AG04450 (cell line): Measurements from ENCODE around the gene ELK4. TPM values are rescaled to one million over a fixed set of nuclear protein-coding genes. Genes with fewer than 3 reads are reported as not detected.

Experiments
- CTCF ChIA-PET: fragments of 300-600, 350-600 bp; formaldehyde crosslinking; extraction: SDS; loops from one replicate; lab custom pipeline; 2022; ENCODE audit warnings: antibody characterized with exemption, inconsistent platforms; lab: Charles Lee
- POLR2A ChIA-PET: fragments of 350-600 bp; formaldehyde crosslinking; extraction: SDS; loops from one replicate; lab custom pipeline; 2021; ENCODE audit warnings: antibody characterized with exemption, inconsistent platforms; lab: Yijun Ruan, JAX
- DNase-seq: peaks from one replicate; pipeline ENCODE4 v3.0.0-alpha.2; 2011; ENCODE audit warnings: low read depth, low spot score
- H3K27ac ChIP-seq: one replicate; pipeline ENCODE4 v1.5.1; 2012; ENCODE audit warnings: low read depth, low read length, control low read depth
- H3K27me3 ChIP-seq: one replicate; pipeline ENCODE4 v1.6.0; 2012; ENCODE audit warnings: low read length; ENCODE audit not compliant: control insufficient read depth, insufficient read depth
- H3K4me3 ChIP-seq: 2 replicates; pipeline ENCODE4 v1.5.1; 2011; ENCODE audit warnings: mild to moderate bottlenecking, low read depth, low read length, control low read depth
- H3K9me3 ChIP-seq: 2 replicates; pipeline ENCODE4 v1.5.1; 2012; ENCODE audit warnings: low read length; ENCODE audit not compliant: control insufficient read depth, insufficient read depth
- CTCF ChIP-seq: IDR thresholded peaks from 2 replicates; pipeline ENCODE4 v1.5.1; 2011; ENCODE audit warnings: low read depth, low read length, control low read depth, inconsistent platforms
- polyA plus RNA-seq: library from polyadenylated mRNA; depleted of rRNA; stranded (reverse); fragments of >200 nt; gene quantifications from 2 replicates; pipeline ENCODE4 v1.2.3, GENCODE V29; 2011

The ELK4 gene
- polyA plus RNA-seq, 1 experiment: 8.6 TPM

- POLR2A ChIA-PET: interaction anchor here (0.6 to 1.3 kb wide), 2 partner anchors 9 to 31 kb away, joined by 3 to 5 read pairs; partner anchors contain the start of gene ELK4
- Histone ChIP-seq H3K27me3 (no peaks in the 10 kb centered on the region), H3K27ac (no peak overlapping the region), H3K4me3 (no peak overlapping the region), H3K9me3 (no peaks in the 10 kb centered on the region)
- DNase-seq: no peak
- no peak for TF ChIP-seq CTCF
- CTCF ChIA-PET: interaction anchor here (2.0 to 12.9 kb wide), 2 partner anchors 72 to 314 kb away, joined by 7 to 489 read pairs; no protein-coding TSS in a partner anchor
These were observed 31.6 kb upstream of the ELK4 start for GRCh38 chr1:205663286-205663936.

- no peak overlapping the region for H3K27ac ChIP-seq
- DNase-seq: no peak
- ChIA-PET POLR2A (interaction anchor here (0.6 kb wide), 1 partner anchor 8 kb away, joined by 5 read pairs; no protein-coding TSS in a partner anchor), CTCF (interaction anchor here (0.6 to 12.9 kb wide), 2 partner anchors 71 to 314 kb away, joined by 3 to 489 read pairs; no protein-coding TSS in a partner anchor)
- TF ChIP-seq CTCF: no peak
- H3K27me3 ChIP-seq: no peaks in the 10 kb centered on the region
- no peak overlapping the region for H3K4me3 ChIP-seq
- H3K9me3 ChIP-seq: no peaks in the 10 kb centered on the region
These were observed 31.0 kb upstream of the ELK4 start for GRCh38 chr1:205662791-205663190.

GRCh38 chr1:205662135-205662738 lies 30.4 kb upstream of the ELK4 start:
- Histone ChIP-seq H3K9me3 (no peaks in the 10 kb centered on the region), H3K4me3 (no peak overlapping the region), H3K27ac (no peak overlapping the region), H3K27me3 (no peaks in the 10 kb centered on the region)
- ChIA-PET CTCF (interaction anchor here (0.6 to 12.9 kb wide), 4 partner anchors 16 to 315 kb away, joined by 3 to 489 read pairs (median 202); no protein-coding TSS in a partner anchor), POLR2A (no interaction called here)
- TF ChIP-seq CTCF: no peak
- DNase-seq: no peak

GRCh38 chr1:205661429-205662134 lies 29.8 kb upstream of the ELK4 start:
- Histone ChIP-seq H3K27me3 (no peaks in the 10 kb centered on the region), H3K4me3 (no peak overlapping the region), H3K9me3 (no peaks in the 10 kb centered on the region), H3K27ac (no peak overlapping the region)
- ChIA-PET POLR2A (no interaction called here), CTCF (interaction anchor here (0.6 to 12.9 kb wide), 6 partner anchors 16 to 317 kb away, joined by 5 to 489 read pairs (median 166); no protein-coding TSS in a partner anchor)
- no peak for DNase-seq
- no peak for TF ChIP-seq CTCF
